GM12872 (cell line): Measurements from ENCODE around the gene EPB41L5.

Experiments used
- CTCF ChIP-seq: IDR thresholded peaks from 3 replicates; pipeline ENCODE4 v1.5.1; 2011; ENCODE audit warnings: low read depth, mild to moderate bottlenecking, low read length, moderate library complexity; ENCODE audit not compliant: insufficient read depth

Gene EPB41L5

DNA sequence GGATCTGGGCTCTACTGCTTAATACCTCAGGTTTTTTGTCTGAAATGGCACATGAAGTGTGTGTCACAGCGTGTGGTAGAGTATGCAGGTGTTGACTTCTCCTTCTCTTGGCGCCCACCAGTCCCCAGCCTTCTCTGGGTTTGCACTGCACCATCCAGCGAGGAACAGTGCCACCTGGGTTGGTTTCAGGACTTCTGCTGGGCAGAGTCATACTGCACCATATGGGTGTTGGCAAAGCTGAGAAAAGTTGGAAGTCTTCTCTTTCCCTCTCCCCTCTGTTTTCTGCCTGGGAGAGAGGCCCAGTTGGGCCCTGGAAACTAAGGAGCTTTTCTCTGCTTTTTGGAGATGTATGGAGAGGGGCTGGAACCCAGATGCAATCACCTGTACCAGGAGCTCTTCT lies 166.5 kb downstream of the EPB41L5 start:
- no peak for TF ChIP-seq CTCF

GRCh38 chr2:120180066-120180465 lies 167.2 kb downstream of the EPB41L5 start:
- no peak for TF ChIP-seq CTCF

GRCh38 chr2:120182019-120182560 lies 169.2 kb downstream of the EPB41L5 start:
- 0 out of 3 replicates have a peak, but pooled peaks have one; percentile 4 for TF ChIP-seq CTCF

GRCh38 chr2:120189189-120189588 lies 176.3 kb downstream of the EPB41L5 start:
- no peak for TF ChIP-seq CTCF

DNA sequence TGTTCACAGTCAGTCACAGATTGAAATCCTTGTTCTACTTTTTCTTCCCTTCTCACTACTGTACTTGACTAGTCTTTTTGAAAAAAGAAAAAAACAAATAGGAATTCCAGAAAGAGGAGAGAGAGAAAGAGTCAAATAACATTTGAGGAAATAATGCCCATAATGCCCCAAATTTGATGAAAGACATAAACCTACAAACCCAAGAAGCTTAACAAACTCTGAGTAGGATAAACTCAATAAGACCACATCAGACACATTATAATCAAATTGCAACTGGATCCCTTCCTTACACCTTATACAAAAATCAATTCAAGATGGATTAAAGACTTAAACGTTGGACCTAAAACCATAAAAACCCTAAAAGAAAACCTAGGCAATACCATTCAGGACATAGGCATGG lies 179.4 kb downstream of the EPB41L5 start:
- no peak for TF ChIP-seq CTCF

DNA sequence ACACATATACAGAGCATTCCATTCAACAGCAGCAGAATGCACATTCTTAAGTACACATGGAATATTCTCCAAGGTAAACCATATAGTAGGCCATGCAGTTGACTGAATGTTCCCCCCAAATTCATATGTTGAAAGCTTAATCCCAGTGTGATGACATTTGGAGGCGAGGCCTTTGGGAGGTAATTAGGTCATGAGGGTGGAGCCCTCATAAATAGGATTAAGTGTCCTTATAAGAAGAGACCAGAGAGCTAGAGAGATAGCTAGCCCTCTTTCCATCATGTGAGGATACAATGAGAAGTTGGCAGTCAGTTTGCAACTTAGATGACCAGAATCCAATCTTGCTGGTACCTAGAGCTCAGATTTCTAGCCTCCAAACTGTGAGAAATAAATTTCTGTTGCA lies 182.7 kb downstream of the EPB41L5 start:
- TF ChIP-seq CTCF: no peak

DNA sequence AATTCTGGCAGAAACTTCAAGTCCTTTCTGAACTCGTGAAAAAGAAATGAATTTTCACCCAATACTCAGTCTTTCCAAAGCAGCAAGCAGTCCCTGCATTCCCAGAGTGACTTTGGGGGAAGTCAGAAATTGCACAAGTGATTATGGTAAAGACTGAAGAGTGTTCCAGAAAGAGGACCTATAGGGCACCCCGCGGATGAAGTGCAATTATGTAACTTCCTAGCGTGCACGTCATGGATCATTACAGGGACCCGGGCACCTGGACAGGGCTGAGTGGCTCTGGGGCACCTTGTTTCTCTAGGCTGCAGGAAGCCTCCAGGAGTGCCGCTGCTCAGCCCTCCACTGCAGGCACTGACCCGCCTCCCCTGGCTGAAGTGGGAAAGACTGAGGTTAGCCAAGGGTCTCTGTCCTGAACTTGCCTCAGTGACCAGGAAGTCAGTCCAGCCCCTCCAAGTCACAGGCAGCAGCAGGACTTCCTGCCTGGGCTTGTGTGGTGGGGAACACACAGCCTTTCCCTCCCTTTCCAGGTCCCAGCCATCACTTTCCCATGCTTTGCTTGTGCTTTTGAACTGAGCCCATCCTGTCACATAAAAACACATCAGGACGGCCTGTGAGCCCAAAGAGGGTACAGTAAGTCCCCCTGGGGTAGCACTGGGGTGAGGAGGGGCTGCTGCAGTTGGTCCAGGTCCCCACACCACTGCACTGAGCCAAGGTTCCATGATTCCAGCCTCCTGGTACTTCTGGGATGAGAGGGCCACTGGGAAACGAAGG lies 190.6 kb downstream of the EPB41L5 start:
- no peak for TF ChIP-seq CTCF
